Adrenal gland (tissue), 5 donors: ENCODE results near the gene SIMC1.
"Not testable (repeated sequence)": the region's sequence is repeated elsewhere in the genome, so short reads cannot be mapped to it uniquely, and the experiment has no call there.

Experiments used
- POLR2A ChIP-seq, 2 donors: fragments of 450-650 bp; IDR thresholded peaks; one replicate each; pipeline ENCODE4 v1.6.1; 2017; ENCODE audit warnings: antibody characterized with exemption in 2 of 2, mild to moderate bottlenecking in 2 of 2, moderate library complexity in 1 of 2
- TF ChIP-seq, protein P1 (sequence below), 6 experiments: fragments of 450-650 bp in 4 of 6; fragments of 200-600 bp in 2 of 6; sonication (generic) in 1 of 6; IDR thresholded peaks; 1 replicate in 5 of 6; 2 replicates in 1 of 6; pipeline versions ENCODE4 v1.5.1 to v1.8.0; 2016 to 2021; ENCODE audit warnings: antibody characterized with exemption in 6 of 6, mild to moderate bottlenecking in 2 of 6, moderate library complexity in 1 of 6
- donor health status: DM: no; HTN: no; CAD: no.

GRCh38 chr5:176266448-176266847 is 28.2 kb downstream of the SIMC1 start:
- TF ChIP-seq, protein P1, sequence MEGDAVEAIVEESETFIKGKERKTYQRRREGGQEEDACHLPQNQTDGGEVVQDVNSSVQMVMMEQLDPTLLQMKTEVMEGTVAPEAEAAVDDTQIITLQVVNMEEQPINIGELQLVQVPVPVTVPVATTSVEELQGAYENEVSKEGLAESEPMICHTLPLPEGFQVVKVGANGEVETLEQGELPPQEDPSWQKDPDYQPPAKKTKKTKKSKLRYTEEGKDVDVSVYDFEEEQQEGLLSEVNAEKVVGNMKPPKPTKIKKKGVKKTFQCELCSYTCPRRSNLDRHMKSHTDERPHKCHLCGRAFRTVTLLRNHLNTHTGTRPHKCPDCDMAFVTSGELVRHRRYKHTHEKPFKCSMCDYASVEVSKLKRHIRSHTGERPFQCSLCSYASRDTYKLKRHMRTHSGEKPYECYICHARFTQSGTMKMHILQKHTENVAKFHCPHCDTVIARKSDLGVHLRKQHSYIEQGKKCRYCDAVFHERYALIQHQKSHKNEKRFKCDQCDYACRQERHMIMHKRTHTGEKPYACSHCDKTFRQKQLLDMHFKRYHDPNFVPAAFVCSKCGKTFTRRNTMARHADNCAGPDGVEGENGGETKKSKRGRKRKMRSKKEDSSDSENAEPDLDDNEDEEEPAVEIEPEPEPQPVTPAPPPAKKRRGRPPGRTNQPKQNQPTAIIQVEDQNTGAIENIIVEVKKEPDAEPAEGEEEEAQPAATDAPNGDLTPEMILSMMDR (IDR thresholded peaks at IDR 0.05) = not testable (repeated sequence)
- not testable (repeated sequence) for TF ChIP-seq POLR2A (IDR thresholded peaks at IDR 0.05)
